IMR-90 (cell line): ENCODE data around the gene TOR3A. TPM values are rescaled to one million over a fixed set of nuclear protein-coding genes. Genes with fewer than 3 reads are reported as not detected.

Source experiments
- ATAC-seq: fragments of 200-7000 bp; cut with Tn5 transposase; 2 replicates; pipeline ENCODE4 v1.9.1; 2020; ENCODE audit warnings: low read depth, mild to moderate bottlenecking, moderate library complexity
- BruUV-seq: library from RNA; stranded (reverse); fragments of 400-500 nt; replicated peaks from 2 replicates; lab custom pipeline; 2021; lab: Mats Ljungman, UMichigan
- CTCF ChIA-PET: fragments of 300-600 bp; formaldehyde crosslinking; extraction: SDS; loops from one replicate; lab custom pipeline; 2021; ENCODE audit warnings: antibody characterized with exemption; lab: Yijun Ruan, JAX
- POLR2A ChIA-PET: fragments of 300-600 bp; sonication (Branson Sonifier 250); formaldehyde crosslinking; loops from one replicate; lab custom pipeline; 2022; ENCODE audit warnings: antibody characterized with exemption; ENCODE audit not compliant: unreplicated experiment; lab: Charles Lee
- DNase-seq: peaks from one replicate; pipeline ENCODE4 v3.0.0; 2013
- H2AFZ ChIP-seq: replicated peaks from 2 replicates; pipeline ENCODE3; 2013; ENCODE audit warnings: low read length, mild to moderate bottlenecking; ENCODE audit not compliant: poor library complexity
- H2AK5ac ChIP-seq: 2 replicates; pipeline ENCODE4 v1.6.1; 2013; ENCODE audit warnings: low read depth, low read length, inconsistent platforms
- H2AK9ac ChIP-seq: replicated peaks from 2 replicates; pipeline ENCODE3; 2013; ENCODE audit warnings: mild to moderate bottlenecking, low read depth, low read length, moderate library complexity; ENCODE audit not compliant: poor library complexity
- H2BK120ac ChIP-seq: 2 replicates; pipeline ENCODE4 v1.6.1; 2013; ENCODE audit warnings: low read depth, low read length, inconsistent platforms
- H2BK15ac ChIP-seq: 3 replicates; pipeline ENCODE4 v1.6.1; 2013; ENCODE audit warnings: low read depth, low read length, inconsistent platforms
- H2BK20ac ChIP-seq: 2 replicates; pipeline ENCODE4 v1.6.1; 2013; ENCODE audit warnings: low read depth, mild to moderate bottlenecking, inconsistent platforms, low read length, moderate library complexity
- H2BK5ac ChIP-seq: 2 replicates; pipeline ENCODE4 v1.6.1; 2013; ENCODE audit warnings: mild to moderate bottlenecking, low read depth, low read length, inconsistent platforms; ENCODE audit not compliant: poor library complexity, severe bottlenecking
- H3K14ac ChIP-seq: replicated peaks from 2 replicates; pipeline ENCODE4 v1.6.1; 2013; ENCODE audit warnings: low read depth, low read length, inconsistent platforms
- H3K18ac ChIP-seq: 2 replicates; pipeline ENCODE4 v1.6.1; 2013; ENCODE audit warnings: low read depth, low read length, control low read depth
- H3K23ac ChIP-seq: 2 replicates; pipeline ENCODE4 v1.6.1; 2013; ENCODE audit warnings: low read depth, low read length, inconsistent platforms
- H3K27ac ChIP-seq: 2 replicates; pipeline ENCODE4 v1.5.1; 2013; ENCODE audit warnings: mild to moderate bottlenecking, control low read depth, low read length; ENCODE audit not compliant: insufficient read depth
- H3K27me3 ChIP-seq: 2 replicates; pipeline ENCODE4 v1.6.1; 2013; ENCODE audit warnings: low read length; ENCODE audit not compliant: control insufficient read depth, insufficient read depth
- H3K36me3 ChIP-seq: 2 replicates; pipeline ENCODE4 v1.6.1; 2013; ENCODE audit warnings: low read length, mixed read lengths; ENCODE audit not compliant: control insufficient read depth, insufficient read depth
- H3K4ac ChIP-seq: 2 replicates; pipeline ENCODE4 v1.6.1; 2013; ENCODE audit warnings: low read depth, low read length, inconsistent platforms
- H3K4me1 ChIP-seq: 2 replicates; pipeline ENCODE4 v1.6.1; 2013; ENCODE audit warnings: low read length, mixed read lengths; ENCODE audit not compliant: control insufficient read depth, insufficient read depth
- H3K4me2 ChIP-seq: 2 replicates; pipeline ENCODE4 v1.6.1; 2013; ENCODE audit warnings: low read depth, mild to moderate bottlenecking, control low read depth, low read length, moderate library complexity
- H3K4me3 ChIP-seq: 2 replicates; pipeline ENCODE4 v1.5.1; 2013; ENCODE audit warnings: low read depth, mild to moderate bottlenecking, control low read depth, low read length, moderate library complexity; ENCODE audit not compliant: insufficient read depth
- H3K56ac ChIP-seq: 2 replicates; pipeline ENCODE4 v1.6.1; 2013; ENCODE audit warnings: low read length, inconsistent platforms; ENCODE audit not compliant: insufficient read depth; ENCODE audit errors: extremely low read depth
- H3K79me1 ChIP-seq, 2 experiments: 2 replicates each; pipeline ENCODE4 v1.6.1; 2013; ENCODE audit warnings: low read length in 2 of 2, inconsistent platforms in 1 of 2, low read depth in 1 of 2
- H3K9ac ChIP-seq: 2 replicates; pipeline ENCODE4 v1.6.1; 2013; ENCODE audit warnings: low read depth, low read length, control low read depth
- H3K9me1 ChIP-seq: 2 replicates; pipeline ENCODE4 v1.6.1; 2013; ENCODE audit warnings: low read length, inconsistent platforms; ENCODE audit not compliant: insufficient read depth
- H3K9me3 ChIP-seq: 2 replicates; pipeline ENCODE4 v1.6.1; 2013; ENCODE audit warnings: low read length; ENCODE audit not compliant: control insufficient read depth, insufficient read depth
- H4K20me1 ChIP-seq: 2 replicates; pipeline ENCODE4 v1.6.1; 2013; ENCODE audit warnings: low read length, inconsistent platforms; ENCODE audit not compliant: insufficient read depth
- H4K5ac ChIP-seq: 2 replicates; pipeline ENCODE4 v1.6.1; 2013; ENCODE audit warnings: mild to moderate bottlenecking, low read depth, low read length, control low read depth
- H4K8ac ChIP-seq, 2 experiments: 2 replicates each; pipeline ENCODE4 v1.6.1; 2013; ENCODE audit warnings: low read depth in 2 of 2, low read length in 2 of 2, control low read depth in 1 of 2, inconsistent platforms in 1 of 2
- H4K91ac ChIP-seq: 2 replicates; pipeline ENCODE4 v1.6.1; 2013; ENCODE audit warnings: low read depth, low read length, inconsistent platforms; ENCODE audit not compliant: insufficient read depth
- MAFK ChIP-seq: IDR thresholded peaks from 2 replicates; pipeline ENCODE4 v1.6.1; 2012; ENCODE audit warnings: low read depth, low read length, improper control_type of control experiment
- RAD21 ChIP-seq: IDR thresholded peaks from 2 replicates; pipeline ENCODE4 v1.6.1; 2012; ENCODE audit warnings: low read length, improper control_type of control experiment
- WGBS, 2 experiments: methylation state at CpG; one replicate each; pipeline versions ENCODE4 v1.1.5 to v1.1.7; 2013; ENCODE audit warnings: missing lambda C conversion rate in 2 of 2; ENCODE audit not compliant: insufficient read length in 1 of 2; ENCODE audit errors: extremely low coverage in 2 of 2; 5-methylcytosine and 5-hydroxymethylcytosine counted together
- dilution Hi-C: fragments of 300-500 bp; cut with HindIII; formaldehyde crosslinking; loops from one replicate; pipeline ENCODE4 v1.14.3; 2018; ENCODE audit warnings: low sequenced_read_pairs; ENCODE audit not compliant: unreplicated experiment
- in situ Hi-C: fragments of 300-500 bp; cut with MboI; formaldehyde crosslinking; loops from 3 replicates; pipeline ENCODE4 v1.14.3; 2019; ENCODE audit warnings: low sequenced_read_pairs, inconsistent platforms, mixed read lengths
- intact Hi-C: fragments of 100-400 bp; cut with micrococcal nuclease; formaldehyde crosslinking; loops from 2 replicates; pipeline ENCODE4 v1.10.0; 2022
- polyA plus RNA-seq, 3 experiments: library from polyadenylated mRNA; depleted of rRNA; stranded (reverse); fragments of >200 nt; gene quantifications; 2 replicates each; pipeline ENCODE4 v1.2.3, GENCODE V29; 2012; ENCODE audit warnings: low replicate concordance in 1 of 3
- total RNA-seq: library from RNA; depleted of rRNA; stranded (reverse); fragments of >200 nt; gene quantifications from 2 replicates; pipeline ENCODE4 v1.2.3, GENCODE V29; 2012

Gene TOR3A
- total and polyA plus RNA-seq, 2 of the 4 experiments (the other 2 are of a cell fraction) = 16.8 to 22.2 TPM

DNA sequence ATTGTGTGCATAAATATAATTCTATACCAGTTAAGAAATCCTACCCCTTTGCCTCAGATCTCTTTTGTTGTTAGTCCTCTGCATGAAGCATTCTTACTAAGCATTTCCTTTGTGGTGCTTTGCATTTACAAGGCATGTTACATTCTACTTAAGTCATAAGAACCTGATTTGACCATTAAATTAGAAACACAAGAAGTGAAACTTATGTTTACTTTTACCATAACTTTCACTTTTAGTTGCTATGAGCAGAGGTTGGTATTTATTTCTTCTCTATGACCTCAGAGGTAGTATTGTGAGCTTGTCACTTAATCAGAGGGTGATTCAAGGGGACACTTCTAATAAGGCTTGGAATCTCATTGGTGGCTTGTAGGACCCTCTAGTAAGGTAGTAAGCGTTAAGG, 47.1 kb upstream of the TOR3A start:
- no CpG with 5 or more reads among the region's 1 CpG for WGBS, 2 experiments
- H4K8ac ChIP-seq = no peak overlapping the region
- no peak overlapping the region for H4K91ac ChIP-seq
- no TSS peak for BruUV-seq
- 0 out of 2 replicates have a peak overlapping the region, but pooled peaks have one; percentile 17 for H2BK120ac ChIP-seq
- CTCF ChIA-PET = no interaction called here
- H3K18ac ChIP-seq = no peak overlapping the region
- H2BK20ac ChIP-seq = no peak overlapping the region
- H2AFZ ChIP-seq = no peak overlapping the region
- H3K14ac ChIP-seq = no peak overlapping the region
- ATAC-seq = peak; percentile 34
- POLR2A ChIA-PET = no interaction called here
- TF ChIP-seq MAFK (peak; percentile 3; the same call in 1 of the 2 replicates), RAD21 (no peak)
- H2AK5ac ChIP-seq = peak overlapping the region; percentile 82; the same call in 1 of the 2 replicates
- 0 out of 2 replicates have a peak overlapping the region, but pooled peaks have one; percentile 38 for H3K4ac ChIP-seq
- no peak overlapping the region for H2BK5ac ChIP-seq
- H4K20me1 ChIP-seq = peaks cover 44% of the 10 kb centered on the region
- peak overlapping the region; percentile 41; the same call in 1 of the 2 replicates for H3K27ac ChIP-seq
- H3K4me1 ChIP-seq = peaks cover 28% of the 10 kb centered on the region
- no peak overlapping the region for H3K56ac ChIP-seq
- no peaks in the 10 kb centered on the region for H3K27me3 ChIP-seq
- no peak overlapping the region for H2BK15ac ChIP-seq
- in situ Hi-C loops = no loop called here
- no peaks in the 10 kb centered on the region for H3K9me3 ChIP-seq
- no peak overlapping the region for H3K23ac ChIP-seq
- no peak overlapping the region for H2AK9ac ChIP-seq
- no peak overlapping the region for H3K9ac ChIP-seq
- dilution Hi-C loops = no loop called here
- peaks cover 36 to 62% of the 10 kb centered on the region in 2 experiments for H3K79me1 ChIP-seq
- H3K36me3 ChIP-seq = no peaks in the 10 kb centered on the region
- no peak overlapping the region for H3K4me3 ChIP-seq
- no peak overlapping the region for H4K5ac ChIP-seq
- DNase-seq = peak; percentile 88
- H3K4me2 ChIP-seq = peak overlapping the region; percentile 62
- intact Hi-C loops = no loop called here
- H3K9me1 ChIP-seq = peaks cover 9% of the 10 kb centered on the region; the same call in 1 of the 2 replicates
